Mesenteric fat pad (tissue), 1 donor: ENCODE data around the gene RAET1G. TPM values are rescaled to one million over a fixed set of nuclear protein-coding genes. Genes with fewer than 3 reads are reported as not detected.

ENCODE experiments used
- DNase-seq: peaks from one replicate; pipeline ENCODE4 v3.0.0-alpha.2; 2020; ENCODE audit warnings: low spot score
- total RNA-seq: library from RNA; stranded (reverse); fragmentation: NEBNext Ultra II Directional; extraction: Animal tissue kit (Norgen Biotek cat#: 25700); gene quantifications from one replicate; pipeline ENCODE4 v1.2.1, GENCODE V29; 2021
- donor health status: DM: yes; HTN: yes; CAD: no.

RAET1G gene
- total RNA-seq, 1 donor from 2014 or later: 0.51 TPM

- DNase-seq: peak; percentile 69
Measured at GRCh38 chr6:149915970-149916865, 6.7 kb downstream of the RAET1G start.

- DNase-seq: peak; percentile 30
Measured at GRCh38 chr6:149913540-149914240, 9.2 kb downstream of the RAET1G start.

DNA sequence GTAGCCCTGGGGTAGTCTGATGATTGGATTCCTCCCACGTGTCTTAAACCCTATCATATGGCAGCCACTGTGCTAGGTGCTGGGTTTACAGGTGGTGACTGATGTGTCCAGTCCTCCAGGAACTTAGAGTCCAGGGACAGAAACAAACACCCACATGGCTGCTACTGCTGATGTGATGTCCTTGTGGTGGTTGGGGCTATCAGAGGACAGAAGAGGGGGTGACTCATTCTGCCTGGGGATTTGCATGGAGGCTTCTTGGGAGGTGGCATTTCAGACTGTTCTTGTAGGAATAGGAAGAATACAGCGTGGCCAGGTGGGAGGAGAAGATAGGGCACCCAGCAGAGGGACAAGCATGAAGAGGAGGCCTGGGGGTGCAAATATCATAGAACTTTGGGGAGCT lies 9.8 kb downstream of the RAET1G start:
- DNase-seq: peak; percentile 30

DNA sequence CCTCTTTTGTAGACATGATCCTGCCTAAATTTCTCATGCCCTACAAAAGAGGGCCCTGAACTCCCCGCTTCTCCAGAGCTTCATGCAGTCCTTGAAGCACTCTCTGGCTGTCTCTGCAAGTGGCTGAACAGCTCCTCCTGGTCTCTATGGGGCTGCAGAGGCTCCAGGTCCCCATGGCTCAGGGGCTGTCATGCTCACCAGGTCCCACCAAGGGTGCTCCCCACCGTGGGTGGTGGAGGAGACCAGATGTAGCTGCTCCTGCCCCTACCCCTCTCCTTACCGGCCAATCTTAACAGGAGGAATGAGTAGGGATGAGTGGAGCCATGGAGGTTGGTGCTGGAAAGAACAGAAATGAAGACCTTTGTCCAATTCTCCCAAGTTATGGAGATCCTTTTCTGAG lies 10.2 kb downstream of the RAET1G start:
- DNase-seq: peak; percentile 72

- DNase-seq: peak; percentile 84
Measured at GRCh38 chr6:149910721-149911151, 12.2 kb downstream of the RAET1G start.

GRCh38 chr6:149909701-149910470 lies 13.0 kb downstream of the RAET1G start:
- DNase-seq: peak; percentile 87

GRCh38 chr6:149908480-149908879 lies 14.4 kb downstream of the RAET1G start:
- DNase-seq: peak; percentile 49

GRCh38 chr6:149907317-149907716 lies 15.6 kb downstream of the RAET1G start:
- DNase-seq: no peak

GRCh38 chr6:149906405-149906804 lies 16.5 kb downstream of the RAET1G start:
- DNase-seq: peak; percentile 59

GRCh38 chr6:149905911-149906371 lies 17.0 kb downstream of the RAET1G start:
- DNase-seq: no peak

DNA sequence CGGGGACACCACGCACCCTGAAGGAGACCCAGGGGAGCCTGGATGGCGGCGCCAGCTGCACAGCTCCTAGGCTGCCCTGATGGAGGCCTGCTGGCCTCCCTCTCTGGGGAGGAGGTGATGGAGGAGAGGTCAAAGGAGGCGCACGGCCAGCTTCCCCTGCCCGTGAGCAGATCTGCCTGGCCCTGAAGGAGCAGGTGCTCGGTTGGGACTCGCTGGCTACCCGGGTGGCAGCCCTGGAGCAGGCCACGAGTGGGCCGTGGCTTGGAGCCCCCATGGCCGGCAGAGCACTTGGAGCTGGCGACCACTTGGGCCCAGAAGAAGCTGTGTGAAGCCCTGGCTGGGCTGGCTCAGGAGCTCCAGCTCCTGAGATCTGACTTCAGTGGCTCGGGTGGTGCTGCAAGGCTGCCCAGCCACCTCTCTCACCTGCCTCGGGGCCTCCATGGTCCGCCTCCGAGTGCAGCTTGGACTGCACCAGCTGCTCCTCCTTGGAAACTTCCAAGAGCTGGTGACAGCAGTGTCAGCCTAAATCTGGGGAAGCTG lies 17.5 kb downstream of the RAET1G start:
- peak; percentile 84 for DNase-seq

DNA sequence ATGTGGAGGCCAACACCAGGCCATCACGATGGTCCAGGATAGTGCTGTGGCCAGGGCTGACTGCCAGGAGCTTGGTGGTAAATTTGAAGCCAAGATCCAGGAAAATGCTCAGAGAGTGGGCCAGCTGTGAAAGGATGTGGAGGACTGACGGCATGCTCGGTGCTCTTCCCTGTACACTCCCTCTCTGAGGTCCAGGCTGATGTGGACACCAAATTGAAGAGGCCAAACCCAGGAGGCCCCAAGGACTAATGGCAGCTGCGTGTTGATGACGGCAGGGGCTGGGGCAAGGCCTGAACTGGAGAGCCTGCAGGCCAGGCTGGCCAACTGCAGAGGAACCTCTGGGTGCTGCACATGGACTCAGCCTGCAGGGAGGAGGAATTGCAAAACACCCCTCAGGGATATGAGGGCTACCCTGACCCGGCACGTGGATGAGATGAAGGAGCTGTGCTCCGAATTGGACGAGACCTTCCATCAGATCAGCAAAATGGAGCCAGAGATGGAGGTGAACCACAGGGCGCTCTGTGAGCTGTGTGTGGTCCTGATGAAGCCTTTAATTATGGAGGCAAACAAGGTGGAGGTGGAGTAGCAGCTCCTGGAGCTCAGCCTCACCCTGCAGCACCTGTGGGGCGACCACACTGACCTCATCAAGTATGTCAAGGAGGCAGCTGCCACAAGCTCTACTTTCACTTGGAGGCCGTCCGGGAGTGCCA lies 18.1 kb downstream of the RAET1G start:
- DNase-seq: peak; percentile 55

GRCh38 chr6:149903938-149904611 lies 18.8 kb downstream of the RAET1G start:
- no peak for DNase-seq

GRCh38 chr6:149901444-149902140 lies 21.3 kb downstream of the RAET1G start:
- DNase-seq: peak; percentile 62

DNA sequence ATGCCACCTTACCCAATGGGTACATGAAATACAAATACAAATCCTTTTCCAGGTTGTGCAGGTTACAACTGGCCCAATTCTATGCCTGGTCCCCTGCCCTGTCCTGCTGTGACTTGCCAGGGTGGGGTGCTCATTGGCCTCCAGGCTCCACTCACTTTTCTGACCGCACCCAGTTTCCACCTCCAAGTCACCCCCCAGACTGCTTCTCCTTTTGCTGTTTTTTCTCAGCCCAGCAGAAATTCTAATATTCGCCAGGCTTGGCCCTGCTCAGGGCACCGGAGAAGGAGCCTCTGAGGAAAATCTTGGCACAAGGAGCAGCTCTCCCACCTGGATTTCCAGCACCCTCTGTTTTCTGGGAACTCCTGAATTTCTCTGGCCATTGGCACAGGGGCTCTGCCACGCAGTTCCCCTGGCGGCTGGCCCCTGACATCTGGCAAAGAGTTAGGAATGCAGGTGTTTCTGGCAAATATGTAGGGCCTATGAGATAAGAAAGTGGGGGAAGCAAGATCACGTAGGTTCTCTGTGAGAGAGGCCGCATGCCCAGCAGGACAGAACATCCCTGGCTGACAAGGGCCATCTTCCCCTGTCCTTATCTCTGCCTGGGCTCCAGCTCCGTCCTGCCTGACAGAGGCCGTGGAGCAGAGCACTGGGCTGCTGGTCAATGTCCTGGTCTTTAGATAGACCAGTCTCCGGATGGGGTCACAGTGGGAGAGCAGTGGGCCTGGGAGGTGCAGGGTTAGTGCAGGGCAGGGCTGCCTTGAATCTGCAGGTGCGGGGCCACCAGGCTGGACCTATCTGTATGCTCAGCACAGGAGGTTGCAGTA lies 22.1 kb downstream of the RAET1G start:
- DNase-seq: peak; percentile 77

- no peak for DNase-seq
Measured at GRCh38 chr6:149899926-149900619, 22.8 kb downstream of the RAET1G start.

DNA sequence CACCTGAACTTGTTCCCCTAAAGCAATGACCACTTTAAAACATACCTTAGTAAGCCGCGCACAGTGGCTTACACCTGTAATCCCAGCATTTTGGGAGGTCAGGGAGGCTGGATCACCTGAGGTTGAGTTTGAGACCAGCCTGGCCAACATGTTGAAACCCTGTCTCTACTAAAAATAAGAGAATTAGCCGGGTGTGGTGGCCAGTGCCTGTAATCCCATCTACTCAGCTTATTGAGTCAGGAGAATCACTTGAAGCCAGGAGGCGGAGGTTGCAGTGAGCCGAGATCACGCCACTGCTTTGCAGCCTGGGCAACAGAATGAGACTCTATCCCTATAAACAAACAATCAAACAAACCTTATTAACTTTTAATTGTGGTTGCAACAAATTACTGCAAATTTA lies 23.4 kb downstream of the RAET1G start:
- no peak for DNase-seq

- peak; percentile 57 for DNase-seq
Measured at GRCh38 chr6:149898966-149899365, 24.0 kb downstream of the RAET1G start.
